Esophagus squamous epithelium (tissue), 5 donors: ENCODE results near the gene TRIOBP. TPM values are rescaled to one million over a fixed set of nuclear protein-coding genes. Genes with fewer than 3 reads are reported as not detected.

Experiments used
- DNase-seq: peaks from one replicate; lab custom pipeline; 2025; lab: John Stamatoyannopoulos, UW
- H3K27ac ChIP-seq, 4 donors: fragments of 200-600 bp; sonication (generic); one replicate each; pipeline ENCODE4 v1.5.1; 2016 to 2019; ENCODE audit warnings: mild to moderate bottlenecking in 1 of 4
- H3K27me3 ChIP-seq, 4 donors: fragments of 200-600 bp; sonication (generic); 1 replicate in 3 of 4; 2 replicates in 1 of 4; pipeline versions ENCODE4 v1.5.1 to v1.6.0; 2017 to 2021; ENCODE audit warnings: antibody characterized with exemption in 1 of 4
- H3K36me3 ChIP-seq, 3 donors: fragments of 200-600 bp; sonication (generic); one replicate each; pipeline ENCODE4 v1.5.1; 2016 to 2019
- H3K4me1 ChIP-seq, 3 donors: fragments of 200-600 bp; sonication (generic); one replicate each; pipeline ENCODE4 v1.5.1; 2017 to 2019
- H3K4me3 ChIP-seq, 4 donors: fragments of 200-600 bp; sonication (generic); 1 replicate in 3 of 4; 2 replicates in 1 of 4; pipeline ENCODE4 v1.5.1; 2016 to 2019; ENCODE audit warnings: mild to moderate bottlenecking in 2 of 4, moderate library complexity in 1 of 4
- H3K9me3 ChIP-seq, 3 donors: fragments of 200-600 bp; sonication (generic); one replicate each; pipeline ENCODE4 v1.5.1; 2016 to 2019
- POLR2A ChIP-seq, 4 donors: fragments of 450-650 bp; IDR thresholded peaks; one replicate each; pipeline ENCODE4 v1.6.1; 2017; ENCODE audit warnings: antibody characterized with exemption in 4 of 4, mild to moderate bottlenecking in 4 of 4, moderate library complexity in 3 of 4
- WGBS, 2 donors: methylation state at CpG; one replicate each; pipeline ENCODE4 v1.1.5; 2018; 5-methylcytosine and 5-hydroxymethylcytosine counted together
- intact Hi-C: fragments of 100-400 bp; cut with DNase I; formaldehyde crosslinking; loops from one replicate; pipeline ENCODE4 v1.15.0; 2022
- total RNA-seq, 4 donors: library from RNA; depleted of rRNA; stranded (reverse); fragments of >200 nt; gene quantifications; one replicate each; pipeline ENCODE4 v1.1.0, GENCODE V29; 2016
- TF ChIP-seq, protein P1 (sequence below), 6 experiments: fragments of 450-650 bp in 4 of 6; fragments of 200-600 bp in 2 of 6; sonication (generic) in 2 of 6; IDR thresholded peaks; one replicate each; pipeline ENCODE4 v1.5.1; 2016 to 2019; ENCODE audit warnings: antibody characterized with exemption in 6 of 6, mild to moderate bottlenecking in 4 of 6, moderate library complexity in 4 of 6
- donor health status: DM: yes; HTN: yes; CAD: no.

Gene TRIOBP, protein sequence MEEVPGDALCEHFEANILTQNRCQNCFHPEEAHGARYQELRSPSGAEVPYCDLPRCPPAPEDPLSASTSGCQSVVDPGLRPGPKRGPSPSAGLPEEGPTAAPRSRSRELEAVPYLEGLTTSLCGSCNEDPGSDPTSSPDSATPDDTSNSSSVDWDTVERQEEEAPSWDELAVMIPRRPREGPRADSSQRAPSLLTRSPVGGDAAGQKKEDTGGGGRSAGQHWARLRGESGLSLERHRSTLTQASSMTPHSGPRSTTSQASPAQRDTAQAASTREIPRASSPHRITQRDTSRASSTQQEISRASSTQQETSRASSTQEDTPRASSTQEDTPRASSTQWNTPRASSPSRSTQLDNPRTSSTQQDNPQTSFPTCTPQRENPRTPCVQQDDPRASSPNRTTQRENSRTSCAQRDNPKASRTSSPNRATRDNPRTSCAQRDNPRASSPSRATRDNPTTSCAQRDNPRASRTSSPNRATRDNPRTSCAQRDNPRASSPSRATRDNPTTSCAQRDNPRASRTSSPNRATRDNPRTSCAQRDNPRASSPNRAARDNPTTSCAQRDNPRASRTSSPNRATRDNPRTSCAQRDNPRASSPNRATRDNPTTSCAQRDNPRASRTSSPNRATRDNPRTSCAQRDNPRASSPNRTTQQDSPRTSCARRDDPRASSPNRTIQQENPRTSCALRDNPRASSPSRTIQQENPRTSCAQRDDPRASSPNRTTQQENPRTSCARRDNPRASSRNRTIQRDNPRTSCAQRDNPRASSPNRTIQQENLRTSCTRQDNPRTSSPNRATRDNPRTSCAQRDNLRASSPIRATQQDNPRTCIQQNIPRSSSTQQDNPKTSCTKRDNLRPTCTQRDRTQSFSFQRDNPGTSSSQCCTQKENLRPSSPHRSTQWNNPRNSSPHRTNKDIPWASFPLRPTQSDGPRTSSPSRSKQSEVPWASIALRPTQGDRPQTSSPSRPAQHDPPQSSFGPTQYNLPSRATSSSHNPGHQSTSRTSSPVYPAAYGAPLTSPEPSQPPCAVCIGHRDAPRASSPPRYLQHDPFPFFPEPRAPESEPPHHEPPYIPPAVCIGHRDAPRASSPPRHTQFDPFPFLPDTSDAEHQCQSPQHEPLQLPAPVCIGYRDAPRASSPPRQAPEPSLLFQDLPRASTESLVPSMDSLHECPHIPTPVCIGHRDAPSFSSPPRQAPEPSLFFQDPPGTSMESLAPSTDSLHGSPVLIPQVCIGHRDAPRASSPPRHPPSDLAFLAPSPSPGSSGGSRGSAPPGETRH (N-terminal part only)
- 100 to 1,000 TPM in 2 of 4 donors, 10 to 100 TPM in 2; 67.6 to 149 (median 108) TPM for total RNA-seq

GRCh38 chr22:37696657-37697537 is at the start of gene TRIOBP:
Gene TRIOBP (plus strand): TSS chr22:37697048. CDS start chr22:37701366, 4,318 bp downstream.
- no peaks in the 10 kb centered on the region for H3K9me3 ChIP-seq
- H3K27me3 ChIP-seq, result no peaks in the 10 kb centered on the region
- peaks cover 14 to 30% (median 16%) of the 10 kb centered on the region in 3 donors for H3K36me3 ChIP-seq
- peak within 1 kb of the TSS in 3 of 4 donors; percentile 23 to 54 (median 30) for H3K4me3 ChIP-seq
- WGBS, 2 donors, result 6 to 13% methylated on average over 11 of the region's 39 CpGs
- peak; percentile 40 for DNase-seq
- H3K4me1 ChIP-seq, result peaks cover 0 to 47% (median 11%) of the 10 kb centered on the region in 3 donors
- peak within 1 kb of the TSS; percentile 19 to 79 (median 56) for H3K27ac ChIP-seq
- intact Hi-C loops, result no loop called here
- peak in 2 of 4 donors; percentile 14 to 43 for TF ChIP-seq POLR2A (IDR thresholded peaks at IDR 0.05)
- TF ChIP-seq, protein P1, sequence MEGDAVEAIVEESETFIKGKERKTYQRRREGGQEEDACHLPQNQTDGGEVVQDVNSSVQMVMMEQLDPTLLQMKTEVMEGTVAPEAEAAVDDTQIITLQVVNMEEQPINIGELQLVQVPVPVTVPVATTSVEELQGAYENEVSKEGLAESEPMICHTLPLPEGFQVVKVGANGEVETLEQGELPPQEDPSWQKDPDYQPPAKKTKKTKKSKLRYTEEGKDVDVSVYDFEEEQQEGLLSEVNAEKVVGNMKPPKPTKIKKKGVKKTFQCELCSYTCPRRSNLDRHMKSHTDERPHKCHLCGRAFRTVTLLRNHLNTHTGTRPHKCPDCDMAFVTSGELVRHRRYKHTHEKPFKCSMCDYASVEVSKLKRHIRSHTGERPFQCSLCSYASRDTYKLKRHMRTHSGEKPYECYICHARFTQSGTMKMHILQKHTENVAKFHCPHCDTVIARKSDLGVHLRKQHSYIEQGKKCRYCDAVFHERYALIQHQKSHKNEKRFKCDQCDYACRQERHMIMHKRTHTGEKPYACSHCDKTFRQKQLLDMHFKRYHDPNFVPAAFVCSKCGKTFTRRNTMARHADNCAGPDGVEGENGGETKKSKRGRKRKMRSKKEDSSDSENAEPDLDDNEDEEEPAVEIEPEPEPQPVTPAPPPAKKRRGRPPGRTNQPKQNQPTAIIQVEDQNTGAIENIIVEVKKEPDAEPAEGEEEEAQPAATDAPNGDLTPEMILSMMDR (IDR thresholded peaks at IDR 0.05), result peak in 5 of 6 experiments; percentile 19 to 60 (median 38)

GRCh38 chr22:37647317-37647716 is 49.5 kb upstream of the TRIOBP start:
- Histone ChIP-seq H3K9me3 (no peaks in the 10 kb centered on the region), H3K27ac (peak overlapping the region in 3 of 4 donors; percentile 51 to 82 (median 75)), H3K36me3 (peaks cover 30 to 94% (median 35%) of the 10 kb centered on the region in 3 donors), H3K27me3 (no peaks in the 10 kb centered on the region), H3K4me3 (no peak overlapping the region), H3K4me1 (peaks cover 10 to 38% (median 26%) of the 10 kb centered on the region in 3 donors)
- no peak for DNase-seq
- 90 to 91% methylated on average over 8 to 9 of the region's 9 CpGs for WGBS, 2 donors
- TF ChIP-seq, protein P1 (IDR thresholded peaks at IDR 0.05), result no peak
- TF ChIP-seq POLR2A (IDR thresholded peaks at IDR 0.05), result no peak
- intact Hi-C loops, result no loop called here

DNA sequence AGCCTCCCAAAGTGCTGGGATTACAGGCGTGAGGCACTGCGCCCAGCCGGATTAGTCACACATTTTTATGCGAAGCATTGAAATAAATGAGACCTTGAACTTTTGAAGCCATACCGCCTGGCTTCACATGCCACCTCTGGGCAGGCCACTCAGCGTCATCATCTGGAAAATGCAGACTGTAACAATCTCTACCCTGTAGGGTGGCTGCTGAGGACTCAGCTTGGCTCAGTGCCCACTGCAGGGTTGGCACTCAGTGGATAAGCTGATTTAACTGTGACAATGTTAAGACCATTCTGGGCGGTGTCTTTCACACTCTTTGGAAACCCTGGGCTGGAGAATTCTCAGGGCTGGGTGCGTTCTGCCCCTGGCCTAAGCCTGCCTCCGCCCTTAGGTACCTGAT is 48.9 kb upstream of the TRIOBP start:
- no peak overlapping the region for H3K4me3 ChIP-seq
- TF ChIP-seq, protein P1 (IDR thresholded peaks at IDR 0.05), result no peak
- no peak for TF ChIP-seq POLR2A (IDR thresholded peaks at IDR 0.05)
- no peaks in the 10 kb centered on the region for H3K27me3 ChIP-seq
- intact Hi-C loops, result no loop called here
- 33 to 65% methylated on average over 3 to 6 of the region's 9 CpGs for WGBS, 2 donors
- peaks cover 10 to 32% (median 21%) of the 10 kb centered on the region in 3 donors for H3K4me1 ChIP-seq
- H3K9me3 ChIP-seq, result no peaks in the 10 kb centered on the region
- no peak for DNase-seq
- H3K27ac ChIP-seq, result peak overlapping the region; percentile 37 to 82 (median 63)
- H3K36me3 ChIP-seq, result peaks cover 30 to 94% (median 38%) of the 10 kb centered on the region in 3 donors

- no peak for DNase-seq
- Histone ChIP-seq H3K4me3 (no peak overlapping the region), H3K36me3 (peaks cover 41 to 97% (median 45%) of the 10 kb centered on the region in 3 donors), H3K4me1 (peaks cover 3 to 20% (median 10%) of the 10 kb centered on the region in 3 donors), H3K9me3 (no peaks in the 10 kb centered on the region), H3K27me3 (no peaks in the 10 kb centered on the region), H3K27ac (no peak overlapping the region)
- WGBS, 2 donors, result 89 to 96% methylated on average over 8 to 16 of the region's 17 CpGs
- intact Hi-C loops, result no loop called here
- TF ChIP-seq, protein P1 (IDR thresholded peaks at IDR 0.05), result no peak
- no peak for TF ChIP-seq POLR2A (IDR thresholded peaks at IDR 0.05)
Observed at GRCh38 chr22:37650463-37651136, 46.2 kb upstream of the TRIOBP start.
